ENCODE data around the gene MTCH1.

The MTCH1 gene

DNA sequence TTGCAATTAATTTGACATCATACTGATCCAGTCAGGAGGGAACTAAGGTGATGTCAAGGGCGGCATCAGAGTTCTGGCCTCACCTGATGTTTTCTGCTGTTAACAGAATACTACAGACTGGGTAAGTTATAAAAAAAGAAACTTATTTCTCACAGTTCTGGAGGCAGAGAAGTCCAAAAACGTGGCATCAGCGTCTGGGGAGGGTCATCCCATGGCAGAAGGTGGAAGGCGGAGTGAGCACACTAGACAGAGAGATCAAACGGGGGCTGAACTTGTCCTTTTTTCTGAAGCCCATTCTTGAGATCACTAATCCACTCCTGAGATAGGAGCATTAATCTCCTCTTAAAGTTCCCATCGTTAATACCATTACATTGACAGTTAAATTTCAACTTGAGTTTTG, 3.3 kb upstream of the MTCH1 start:
- DNase-seq: no peak

DNA sequence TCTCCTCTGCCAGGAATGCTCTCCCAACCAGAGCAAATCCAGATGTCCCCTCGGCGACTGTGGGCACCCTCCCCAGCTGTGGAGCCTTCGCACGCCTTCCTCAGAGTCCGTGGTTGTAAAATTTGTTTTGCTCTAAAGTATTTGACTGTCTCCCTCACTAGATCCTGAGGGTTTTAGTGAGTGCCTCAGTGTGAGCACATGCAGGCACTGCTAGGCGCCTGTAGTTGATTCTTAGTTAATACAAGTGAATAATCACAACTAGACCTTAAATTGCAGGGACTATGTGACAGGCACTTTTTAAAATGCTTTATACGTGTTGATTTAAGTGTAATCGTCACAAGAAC, 680 bp upstream of the MTCH1 start:
- DNase-seq: no peak

GRCh38 chr6:36985417-36985807, 584 bp downstream of the MTCH1 start:
- no peak for DNase-seq

DNA sequence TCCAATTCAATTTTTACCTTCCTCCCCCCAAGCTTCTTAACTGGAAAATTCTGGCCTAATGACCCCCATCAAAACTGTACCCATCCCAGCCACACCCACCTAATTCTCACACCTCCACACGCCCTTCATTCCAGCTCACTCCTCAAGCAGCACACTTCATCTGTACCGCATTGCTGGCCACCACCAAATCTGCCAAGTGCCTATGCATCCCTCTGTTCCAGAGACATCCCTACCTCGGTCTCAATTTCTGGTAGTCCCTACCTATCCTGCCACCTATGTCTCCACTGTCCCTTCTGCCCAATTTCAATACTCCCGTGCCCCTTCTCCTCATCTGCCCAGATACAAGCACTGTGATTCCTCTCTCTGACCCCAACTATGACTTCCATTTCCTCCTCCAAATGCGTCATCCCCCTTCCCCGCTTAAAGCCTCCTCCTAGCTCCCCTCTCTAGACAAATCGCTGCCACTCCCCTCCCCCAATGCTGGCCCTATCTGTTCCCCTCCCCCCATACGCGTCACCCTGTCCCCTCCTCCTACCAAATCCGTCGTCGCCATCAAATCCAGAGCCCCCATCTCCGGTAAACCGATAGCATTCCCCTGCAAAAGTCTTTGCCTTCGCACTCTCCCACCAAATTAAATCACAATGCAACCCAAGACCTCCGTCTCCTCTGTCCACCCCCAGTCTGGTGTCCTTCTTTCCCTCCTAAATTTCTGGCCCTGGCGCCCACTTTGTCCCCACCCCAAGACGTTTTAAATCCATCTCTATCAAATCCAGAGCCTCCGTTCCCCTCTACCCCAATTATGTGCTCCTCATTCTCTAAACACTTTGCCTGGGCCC, 1.2 kb downstream of the MTCH1 start:
- peak; percentile 27 for DNase-seq

- DNase-seq: no peak
Observed at GRCh38 chr6:36983538-36983937, 2.5 kb downstream of the MTCH1 start.

DNA sequence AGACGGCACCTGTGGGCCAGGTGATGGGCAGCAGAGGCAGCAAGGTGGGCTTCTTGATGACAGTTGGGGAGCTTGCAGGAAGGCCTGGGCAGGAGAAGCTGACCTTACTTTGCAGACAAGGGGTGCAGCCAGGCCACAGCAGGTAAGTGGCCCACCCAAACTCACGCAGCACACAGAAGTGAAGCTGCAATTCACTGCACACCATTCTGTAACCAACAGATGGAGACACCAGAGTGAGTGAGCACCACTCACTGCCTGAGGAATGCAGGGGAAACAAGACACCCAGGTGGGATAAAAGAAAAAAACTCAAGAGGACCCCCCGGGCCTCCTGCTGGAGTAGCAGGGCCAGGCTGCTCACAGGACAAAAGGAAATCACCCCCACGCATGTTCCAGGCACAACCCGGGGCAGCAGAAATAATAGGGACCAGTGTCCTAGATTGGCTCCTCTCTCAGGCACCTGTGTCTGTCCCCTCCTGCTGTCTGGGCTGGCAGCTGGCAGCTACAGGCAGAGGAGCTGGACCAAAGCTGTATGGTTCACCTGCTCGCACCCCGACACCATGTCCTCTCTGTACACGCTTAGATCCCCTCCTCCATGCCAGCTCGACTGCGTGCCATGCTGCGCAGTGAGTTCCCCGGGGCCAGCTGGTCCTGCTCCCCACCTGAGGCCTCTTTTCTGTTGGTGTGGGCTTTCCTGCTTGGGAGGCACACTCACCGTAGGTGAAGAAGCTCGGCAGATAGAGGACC, 4.9 kb downstream of the MTCH1 start:
- DNase-seq: no peak

GRCh38 chr6:36980129-36980528, 5.9 kb downstream of the MTCH1 start:
- DNase-seq: no peak

DNA sequence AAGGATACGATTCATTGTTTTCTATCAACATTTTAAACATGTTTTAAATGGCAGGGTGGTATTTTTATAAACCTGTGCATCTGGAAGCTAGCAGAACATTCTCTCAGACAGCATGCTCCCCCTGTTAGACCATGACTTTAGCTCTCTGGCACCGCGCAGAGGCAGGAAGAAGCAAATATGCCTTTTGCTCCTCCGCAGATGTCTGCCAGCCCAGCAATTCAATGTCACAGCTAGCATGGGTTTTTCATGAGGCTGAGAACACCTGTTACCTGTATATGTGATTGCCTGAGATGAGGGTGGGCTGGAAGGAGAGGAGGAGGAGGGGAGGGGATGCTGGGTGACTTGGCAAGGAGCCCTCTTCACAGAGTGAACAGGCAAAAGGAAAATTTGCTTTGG, 6.7 kb downstream of the MTCH1 start:
- peak; percentile 18 for DNase-seq

DNA sequence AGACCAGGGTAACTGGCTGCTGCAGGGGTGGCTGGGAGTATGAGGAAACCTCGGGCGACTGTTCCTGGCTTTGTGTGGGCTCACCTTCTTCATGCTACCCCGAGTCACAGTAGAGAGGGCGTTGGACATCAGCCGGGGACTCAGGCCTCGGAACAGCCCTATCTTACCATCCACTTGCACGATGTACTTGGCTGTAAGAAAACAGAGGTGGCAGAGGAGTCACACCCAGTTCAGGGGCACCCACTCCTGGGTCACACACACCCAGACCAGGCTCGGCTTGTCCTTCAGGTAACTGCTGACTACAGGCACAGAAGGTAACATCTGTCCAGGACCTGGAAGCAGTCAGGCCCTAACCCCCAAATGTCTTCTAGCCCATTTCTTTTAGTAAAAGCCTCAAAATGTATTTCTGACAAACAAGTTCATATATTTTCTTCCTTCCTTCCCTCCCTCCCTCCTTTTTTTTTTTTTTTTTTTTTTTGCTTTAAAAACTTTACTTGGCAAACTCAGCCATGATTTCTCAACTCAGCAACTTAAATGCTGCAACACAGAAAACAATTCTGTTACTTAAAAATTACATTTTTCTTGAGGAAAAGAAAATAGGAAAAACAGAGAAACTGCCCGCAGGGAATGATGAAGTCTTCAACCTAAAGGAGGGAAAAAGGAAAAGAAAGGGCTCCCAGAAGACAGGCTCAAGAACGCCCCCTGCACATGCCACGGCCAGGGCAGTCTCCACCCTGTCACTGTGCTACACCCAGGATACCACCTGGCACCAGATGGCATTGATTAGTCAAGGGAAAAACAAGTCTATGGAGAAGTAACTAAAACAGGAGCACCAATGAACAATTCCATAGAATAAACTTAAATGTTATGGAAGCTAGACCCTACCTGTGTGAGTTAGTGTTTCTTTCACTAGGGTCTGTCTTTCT, 7.3 kb downstream of the MTCH1 start:
- DNase-seq: no peak

GRCh38 chr6:36977470-36977941, 8.5 kb downstream of the MTCH1 start:
- no peak for DNase-seq

DNA sequence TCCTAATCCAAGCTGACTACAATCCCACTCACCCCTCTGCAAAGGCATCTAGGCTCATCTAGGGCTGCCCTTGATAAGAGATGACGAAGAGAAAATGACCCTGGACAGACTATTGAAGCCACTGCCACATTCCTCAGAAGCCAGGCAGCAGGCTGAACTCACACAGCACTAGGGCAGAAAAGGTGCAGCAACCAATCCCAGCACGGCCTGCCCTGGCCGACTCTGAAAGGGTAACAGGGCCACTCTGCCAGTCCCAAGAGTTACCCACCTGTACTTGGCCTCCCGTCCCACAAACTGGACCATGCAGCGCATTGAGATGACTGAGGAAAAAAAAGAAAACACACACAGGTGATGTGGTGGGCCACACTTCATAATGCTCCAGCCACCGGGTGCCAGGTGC, 9.1 kb downstream of the MTCH1 start:
- no peak for DNase-seq

DNA sequence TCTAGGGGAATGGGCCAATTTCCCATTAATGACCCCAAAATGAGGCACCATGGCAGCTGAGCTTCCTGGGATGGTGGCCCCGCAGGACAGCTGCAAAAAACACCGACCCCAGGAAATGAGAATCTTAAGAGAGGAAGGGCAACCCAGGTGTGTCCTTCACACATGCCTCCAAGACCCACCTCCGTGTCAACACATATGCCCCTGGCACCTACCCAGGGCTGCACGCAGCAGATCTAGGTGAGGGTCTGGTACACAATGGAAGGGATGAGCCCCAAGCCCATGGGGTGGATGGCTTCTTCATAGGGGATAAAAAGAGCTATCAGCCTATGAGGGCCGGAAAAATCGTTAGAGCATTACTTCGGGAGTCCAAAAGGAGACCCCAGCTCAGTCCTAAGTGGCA, 9.5 kb downstream of the MTCH1 start:
- DNase-seq: no peak

- no peak for DNase-seq
Observed at GRCh38 chr6:36976007-36976264, 10.1 kb downstream of the MTCH1 start.

DNA sequence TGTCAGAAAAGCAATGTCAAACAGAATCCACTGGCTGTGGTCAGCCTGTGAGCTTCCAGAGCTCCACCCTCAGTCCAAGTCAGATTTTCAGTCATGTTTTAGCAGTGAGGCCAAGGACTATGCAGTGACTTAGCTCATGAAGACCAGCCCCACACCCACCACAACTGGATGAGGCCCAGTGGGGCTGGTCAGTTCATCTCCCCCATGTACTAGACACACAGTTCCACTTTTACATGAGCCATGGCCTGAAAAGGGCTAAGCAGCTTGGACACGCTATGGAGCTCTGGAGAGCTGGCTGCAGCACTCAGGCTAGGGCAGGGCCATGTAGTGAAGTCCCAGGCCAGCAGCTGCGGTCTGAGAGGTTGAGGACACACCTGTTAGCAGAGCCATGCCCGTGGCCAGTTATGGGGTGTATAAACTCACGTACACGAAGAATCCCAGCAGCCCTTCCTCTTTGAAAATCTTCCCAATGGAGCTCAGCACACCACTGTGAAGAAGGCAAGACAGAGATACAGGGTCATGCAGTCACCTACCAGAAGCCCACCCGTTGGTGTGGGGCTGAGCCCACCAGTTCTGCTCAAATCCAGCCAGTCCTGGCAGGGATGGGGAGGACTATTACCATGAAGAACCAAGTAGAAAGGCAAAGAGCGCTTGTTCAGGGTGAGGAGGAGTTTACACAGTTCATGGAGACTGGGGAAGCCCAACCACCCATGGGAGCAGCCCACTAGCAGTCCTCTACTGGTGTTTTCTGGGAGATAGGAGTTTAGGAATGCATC, 10.6 kb downstream of the MTCH1 start:
- DNase-seq: no peak

- no peak for DNase-seq
Observed at GRCh38 chr6:36973647-36974046, 12.3 kb downstream of the MTCH1 start.

- DNase-seq: no peak
Observed at GRCh38 chr6:36973190-36973589, 12.8 kb downstream of the MTCH1 start.

- DNase-seq: no peak
Observed at GRCh38 chr6:36971921-36972673, 13.9 kb downstream of the MTCH1 start.

- no peak for DNase-seq
Observed at GRCh38 chr6:36970892-36971842, 14.8 kb downstream of the MTCH1 start.

DNA sequence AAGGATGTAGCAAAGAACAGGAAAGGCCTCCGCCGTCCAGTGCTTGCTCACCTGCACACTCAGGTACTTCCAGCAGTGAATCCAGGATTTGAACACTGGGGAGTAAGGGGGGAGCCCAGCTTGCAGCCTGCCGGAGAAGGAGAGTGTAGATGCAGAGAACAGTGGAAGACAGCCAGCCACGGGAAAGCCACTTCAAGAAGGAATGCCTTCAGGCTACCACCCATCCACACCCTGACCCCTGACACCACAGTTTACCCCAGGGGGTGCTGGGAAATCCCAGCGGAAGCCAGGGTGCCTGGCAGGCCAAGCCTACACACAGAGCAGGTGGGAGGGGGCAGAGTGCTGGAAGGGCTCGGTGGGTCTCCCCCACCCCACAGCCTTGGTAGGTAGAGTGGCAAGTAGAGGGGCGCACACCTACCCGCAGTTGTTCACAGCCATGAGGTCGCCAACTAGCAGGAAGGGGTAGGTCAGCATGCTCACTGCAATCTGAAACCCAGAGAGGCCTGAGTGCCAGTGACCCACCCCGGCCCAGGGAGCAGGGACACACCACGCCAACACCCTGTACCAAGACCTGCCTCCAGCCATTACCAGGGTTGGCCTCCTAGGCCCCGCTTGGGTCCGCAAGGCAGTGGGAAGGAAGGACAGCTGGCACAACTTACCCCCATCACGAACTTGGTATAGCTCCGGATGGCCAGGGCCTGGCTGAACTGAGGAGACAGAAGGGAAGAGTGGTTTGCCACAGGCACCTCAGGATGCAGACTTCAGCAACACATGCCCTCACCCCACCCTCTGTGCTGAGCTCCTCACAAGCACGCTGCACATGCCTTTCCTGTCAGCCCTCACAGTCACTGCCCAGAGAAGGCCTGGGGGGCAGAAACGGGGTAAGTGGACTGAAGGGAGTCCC, 15.8 kb downstream of the MTCH1 start:
- DNase-seq: no peak

- no peak for DNase-seq
Observed at GRCh38 chr6:36969240-36969691, 16.7 kb downstream of the MTCH1 start.
